ENCODE data around the gene JPH3.

JPH3 gene

DNA sequence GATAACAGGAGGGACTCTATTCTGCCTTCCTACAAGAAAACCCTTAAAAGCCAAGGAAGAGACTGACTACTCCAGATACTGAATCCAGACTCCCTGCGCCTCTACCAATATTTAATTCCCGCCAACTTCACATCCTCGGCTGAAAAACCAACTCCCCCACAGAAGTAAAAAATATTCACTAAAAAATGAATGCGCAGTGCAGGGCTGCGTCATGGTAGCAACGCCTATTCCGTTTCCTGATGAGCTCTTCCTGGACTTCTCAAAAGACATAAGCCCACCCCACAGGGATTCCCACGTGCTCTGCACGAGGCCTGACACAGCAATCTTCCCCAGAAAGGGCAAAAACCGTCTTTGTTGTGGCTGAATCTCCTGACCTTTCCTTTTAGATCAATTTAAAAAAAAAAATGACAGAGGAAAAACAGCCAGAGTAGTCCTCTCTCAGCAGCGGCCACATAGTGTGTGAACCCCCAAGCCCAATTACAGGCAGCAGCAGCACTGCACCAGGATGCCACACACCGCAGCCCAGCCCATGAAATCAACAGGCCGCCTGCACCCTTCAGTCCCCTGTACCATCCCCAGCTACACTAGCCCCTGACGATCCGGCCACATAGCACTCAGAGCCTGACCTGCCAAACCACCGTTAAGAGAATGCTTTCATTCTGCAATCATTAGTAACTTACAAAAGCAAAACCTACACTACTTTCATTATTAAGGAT, 139.6 kb downstream of the JPH3 start:
- DNase-seq (ENCODE audit: low spot score): no peak

DNA sequence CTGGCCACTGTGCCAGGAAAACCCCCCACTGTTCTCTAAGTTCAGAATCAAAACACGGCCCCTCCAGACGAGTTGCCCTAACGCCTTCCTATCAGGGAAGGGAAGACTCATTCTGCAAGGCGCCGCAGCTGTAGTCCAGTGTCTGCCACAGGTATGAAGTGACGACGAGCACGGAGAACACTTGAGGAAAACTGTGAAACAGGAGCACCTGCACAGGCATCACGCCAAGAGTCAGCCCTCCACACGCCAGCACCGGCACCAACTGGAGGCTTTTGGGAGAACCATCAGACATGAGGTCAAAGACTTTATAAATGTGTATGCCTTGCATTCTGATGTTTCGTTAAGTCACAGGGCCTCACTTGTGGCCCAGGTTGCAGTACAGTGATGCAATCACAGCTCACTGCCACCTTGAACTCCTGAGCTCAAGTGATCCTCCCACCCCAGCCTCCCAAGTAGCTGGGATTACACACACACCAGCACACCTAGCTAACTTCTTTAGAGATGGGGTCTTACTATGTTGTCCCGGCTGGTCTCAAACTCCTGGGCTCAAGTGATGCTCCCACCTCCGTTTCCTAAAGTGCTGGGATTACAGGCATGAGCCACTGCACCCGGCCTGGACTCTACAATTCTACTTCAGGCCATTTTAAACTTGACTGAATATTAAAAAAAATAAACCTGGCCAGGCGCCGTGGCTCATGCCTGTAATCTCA, 140.6 kb downstream of the JPH3 start:
- DNase-seq (ENCODE audit: low spot score): no peak

DNA sequence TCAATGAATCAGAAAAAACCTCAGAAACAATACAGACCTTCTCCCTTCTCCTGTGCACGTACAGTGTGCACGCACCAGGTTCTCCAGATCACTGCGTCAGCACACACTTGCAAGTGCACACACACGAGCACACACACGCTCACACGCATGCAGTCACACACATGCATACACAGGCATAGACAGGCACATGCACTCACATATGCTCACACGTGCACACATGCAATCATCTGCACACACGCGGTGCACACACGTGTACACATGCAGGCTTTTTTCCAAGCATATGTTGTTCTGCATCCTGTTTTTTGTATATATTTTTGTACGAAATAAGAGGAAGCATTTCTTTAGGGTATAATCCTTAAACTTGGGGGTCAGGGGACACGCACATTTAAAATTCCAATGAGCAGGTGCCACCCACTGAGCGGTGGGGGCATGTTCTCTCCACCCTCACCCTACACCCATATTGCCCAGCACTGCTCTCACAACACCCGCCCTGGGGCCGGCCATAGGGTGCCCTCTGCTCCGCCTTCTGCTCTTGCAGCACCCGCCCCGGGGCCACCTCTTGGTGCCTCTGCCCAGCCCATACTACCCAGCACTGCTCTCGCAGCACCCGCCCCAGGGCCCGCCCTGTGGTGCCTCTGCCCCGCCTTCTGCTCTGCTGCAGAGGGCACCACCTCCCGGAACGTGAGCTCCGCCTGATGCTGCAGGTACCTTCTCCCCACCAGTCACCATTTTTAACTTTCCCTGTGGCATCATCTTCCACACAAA, 142.6 kb downstream of the JPH3 start:
- no peak for DNase-seq (ENCODE audit: low spot score)

DNA sequence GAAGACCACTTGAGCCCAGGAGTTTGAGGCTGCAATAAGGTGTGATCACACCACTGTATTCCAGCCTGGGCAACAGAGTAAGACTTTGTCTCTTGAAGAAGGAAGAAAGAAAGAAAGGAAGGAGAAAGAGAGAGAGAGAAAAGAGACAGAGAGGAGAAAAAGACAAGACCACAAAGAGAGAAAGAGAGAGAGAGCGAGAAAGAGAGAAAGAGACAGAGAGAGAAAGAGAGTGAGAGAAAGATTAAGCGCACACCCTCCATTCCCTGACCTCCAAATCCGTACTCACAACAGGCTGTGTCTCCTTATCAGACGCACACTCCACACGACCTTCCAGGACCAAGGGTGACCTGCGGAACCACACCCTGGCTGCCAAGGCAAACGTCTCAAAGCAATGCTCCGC, 143.9 kb downstream of the JPH3 start:
- no peak for DNase-seq (ENCODE audit: low spot score)
